Hypothalamus (tissue), 51 donors: ENCODE measurements around the gene OXGR1.
"Not testable (repeated sequence)": the region's sequence is repeated elsewhere in the genome, so short reads cannot be mapped to it uniquely, and the experiment has no call there.

Experiments used
- DNase-seq, 51 donors: peaks; one replicate each; lab custom pipeline; 2025; lab: John Stamatoyannopoulos, UW

OXGR1 gene

GRCh38 chr13:96994017-96994857 is at the start of gene OXGR1:
Gene OXGR1, minus strand, starts transcription at chr13:96994476. Its CDS starts 6,717 bp downstream, at chr13:96987759.
- DNase-seq: peak in 18 of 51 donors; percentile 3 to 43 (median 11)

GRCh38 chr13:97043302-97043701 is 49.0 kb upstream of the OXGR1 start:
- peak in 1 of 51 donors; percentile 12 for DNase-seq

- no peak for DNase-seq
Measured at GRCh38 chr13:97030705-97031452, 36.6 kb upstream of the OXGR1 start.

- peak in 35 of 51 donors; percentile 2 to 62 (median 11) for DNase-seq
Measured at GRCh38 chr13:97028441-97029299, 34.4 kb upstream of the OXGR1 start.

- DNase-seq: no peak
Measured at GRCh38 chr13:97027162-97027554, 32.9 kb upstream of the OXGR1 start.

- no peak for DNase-seq
Measured at GRCh38 chr13:97026531-97027161, 32.4 kb upstream of the OXGR1 start.

- not testable (repeated sequence) for DNase-seq
Measured at GRCh38 chr13:97023812-97024211, 29.5 kb upstream of the OXGR1 start.

GRCh38 chr13:97023117-97023516 is 28.8 kb upstream of the OXGR1 start:
- DNase-seq: no peak

GRCh38 chr13:97021241-97021640 is 27.0 kb upstream of the OXGR1 start:
- DNase-seq: no peak

GRCh38 chr13:97020689-97021240 is 26.5 kb upstream of the OXGR1 start:
- DNase-seq: no peak

- DNase-seq: no peak
Measured at GRCh38 chr13:97020194-97020593, 25.9 kb upstream of the OXGR1 start.

- DNase-seq: no peak
Measured at GRCh38 chr13:97019236-97019635, 25.0 kb upstream of the OXGR1 start.

- peak in 19 of 51 donors; percentile 1 to 56 (median 11) for DNase-seq
Measured at GRCh38 chr13:97018029-97018819, 23.9 kb upstream of the OXGR1 start.

GRCh38 chr13:97017322-97017721 is 23.0 kb upstream of the OXGR1 start:
- no peak for DNase-seq

- no peak for DNase-seq
Measured at GRCh38 chr13:97015661-97016350, 21.5 kb upstream of the OXGR1 start.

- no peak for DNase-seq
Measured at GRCh38 chr13:97012251-97013048, 18.2 kb upstream of the OXGR1 start.

GRCh38 chr13:97011446-97012131 is 17.3 kb upstream of the OXGR1 start:
- no peak for DNase-seq
